ENCODE results near the gene LRCH1.

Gene LRCH1

GRCh38 chr13:46577696-46578589 lies 25.0 kb downstream of the LRCH1 start:
- H3K9me3 ChIP-seq (ENCODE audit: control insufficient read depth in 1 of 2, low read length in 2 of 2) = no peaks in the 10 kb centered on the region
- H3K27me3 ChIP-seq (ENCODE audit: low read depth, low read length) = no peaks in the 10 kb centered on the region
- no peak overlapping the region for H3K27ac ChIP-seq (ENCODE audit: low read length)
- H3K4me1 ChIP-seq (ENCODE audit: control insufficient read depth in 1 of 2, insufficient read depth in 2 of 2, low read length in 2 of 2) = peaks cover 27 to 51% of the 10 kb centered on the region in 2 donors
- peak overlapping the region in 1 of 2 donors; percentile 1 for H3K4me3 ChIP-seq (ENCODE audit: low read depth in 1 of 2, low read length in 2 of 2)
- H3K36me3 ChIP-seq (ENCODE audit: control insufficient read depth in 1 of 2, insufficient read depth in 2 of 2, low read length in 2 of 2) = no peaks in the 10 kb centered on the region

- no peaks in the 10 kb centered on the region for H3K9me3 ChIP-seq (ENCODE audit: control insufficient read depth in 1 of 2, low read length in 2 of 2)
- no peaks in the 10 kb centered on the region for H3K27me3 ChIP-seq (ENCODE audit: low read depth, low read length)
- H3K4me3 ChIP-seq (ENCODE audit: low read depth in 1 of 2, low read length in 2 of 2) = peak overlapping the region in 1 of 2 donors; percentile 1
- H3K4me1 ChIP-seq (ENCODE audit: control insufficient read depth in 1 of 2, insufficient read depth in 2 of 2, low read length in 2 of 2) = peaks cover 27 to 48% of the 10 kb centered on the region in 2 donors
- H3K27ac ChIP-seq (ENCODE audit: low read length) = no peak overlapping the region
- no peaks in the 10 kb centered on the region for H3K36me3 ChIP-seq (ENCODE audit: control insufficient read depth in 1 of 2, insufficient read depth in 2 of 2, low read length in 2 of 2)
Measured at GRCh38 chr13:46578590-46578975, 25.6 kb downstream of the LRCH1 start.

GRCh38 chr13:46580362-46580839 lies 27.4 kb downstream of the LRCH1 start:
- Histone ChIP-seq H3K27me3 (ENCODE audit: low read depth, low read length) (no peaks in the 10 kb centered on the region), H3K4me3 (ENCODE audit: low read depth in 1 of 2, low read length in 2 of 2) (no peak overlapping the region), H3K27ac (ENCODE audit: low read length) (no peak overlapping the region), H3K36me3 (ENCODE audit: control insufficient read depth in 1 of 2, insufficient read depth in 2 of 2, low read length in 2 of 2) (no peaks in the 10 kb centered on the region), H3K9me3 (ENCODE audit: control insufficient read depth in 1 of 2, low read length in 2 of 2) (no peaks in the 10 kb centered on the region), H3K4me1 (ENCODE audit: control insufficient read depth in 1 of 2, insufficient read depth in 2 of 2, low read length in 2 of 2) (peaks cover 26 to 51% of the 10 kb centered on the region in 2 donors)

- H3K27me3 ChIP-seq (ENCODE audit: low read depth, low read length) = no peaks in the 10 kb centered on the region
- no peak overlapping the region for H3K4me3 ChIP-seq (ENCODE audit: low read depth in 1 of 2, low read length in 2 of 2)
- no peaks in the 10 kb centered on the region for H3K9me3 ChIP-seq (ENCODE audit: control insufficient read depth in 1 of 2, low read length in 2 of 2)
- no peak overlapping the region for H3K27ac ChIP-seq (ENCODE audit: low read length)
- H3K36me3 ChIP-seq (ENCODE audit: control insufficient read depth in 1 of 2, insufficient read depth in 2 of 2, low read length in 2 of 2) = no peaks in the 10 kb centered on the region
- peaks cover 26 to 54% of the 10 kb centered on the region in 2 donors for H3K4me1 ChIP-seq (ENCODE audit: control insufficient read depth in 1 of 2, insufficient read depth in 2 of 2, low read length in 2 of 2)
Measured at GRCh38 chr13:46582190-46582589, 29.2 kb downstream of the LRCH1 start.

- Histone ChIP-seq H3K27ac (ENCODE audit: low read length) (peak overlapping the region; percentile 19), H3K4me1 (ENCODE audit: control insufficient read depth in 1 of 2, insufficient read depth in 2 of 2, low read length in 2 of 2) (peaks cover 11 to 40% of the 10 kb centered on the region in 2 donors), H3K36me3 (ENCODE audit: control insufficient read depth in 1 of 2, insufficient read depth in 2 of 2, low read length in 2 of 2) (no peaks in the 10 kb centered on the region), H3K4me3 (ENCODE audit: low read depth in 1 of 2, low read length in 2 of 2) (no peak overlapping the region), H3K9me3 (ENCODE audit: control insufficient read depth in 1 of 2, low read length in 2 of 2) (no peaks in the 10 kb centered on the region), H3K27me3 (ENCODE audit: low read depth, low read length) (no peaks in the 10 kb centered on the region)
Measured at GRCh38 chr13:46586751-46587514, 34.0 kb downstream of the LRCH1 start.

- H3K4me1 ChIP-seq (ENCODE audit: control insufficient read depth in 1 of 2, insufficient read depth in 2 of 2, low read length in 2 of 2) = peaks cover 11 to 43% of the 10 kb centered on the region in 2 donors
- no peaks in the 10 kb centered on the region for H3K27me3 ChIP-seq (ENCODE audit: low read depth, low read length)
- peak overlapping the region in 1 of 2 donors; percentile 3 for H3K4me3 ChIP-seq (ENCODE audit: low read depth in 1 of 2, low read length in 2 of 2)
- no peaks in the 10 kb centered on the region for H3K9me3 ChIP-seq (ENCODE audit: control insufficient read depth in 1 of 2, low read length in 2 of 2)
- no peaks in the 10 kb centered on the region for H3K36me3 ChIP-seq (ENCODE audit: control insufficient read depth in 1 of 2, insufficient read depth in 2 of 2, low read length in 2 of 2)
- no peak overlapping the region for H3K27ac ChIP-seq (ENCODE audit: low read length)
Measured at GRCh38 chr13:46587807-46588418, 34.9 kb downstream of the LRCH1 start.

GRCh38 chr13:46592385-46592784 lies 39.4 kb downstream of the LRCH1 start:
- Histone ChIP-seq H3K27ac (ENCODE audit: low read length) (no peak overlapping the region), H3K27me3 (ENCODE audit: low read depth, low read length) (no peaks in the 10 kb centered on the region), H3K36me3 (ENCODE audit: control insufficient read depth in 1 of 2, insufficient read depth in 2 of 2, low read length in 2 of 2) (no peaks in the 10 kb centered on the region), H3K4me1 (ENCODE audit: control insufficient read depth in 1 of 2, insufficient read depth in 2 of 2, low read length in 2 of 2) (peaks cover 10 to 47% of the 10 kb centered on the region in 2 donors), H3K9me3 (ENCODE audit: control insufficient read depth in 1 of 2, low read length in 2 of 2) (no peaks in the 10 kb centered on the region), H3K4me3 (ENCODE audit: low read depth in 1 of 2, low read length in 2 of 2) (no peak overlapping the region)

- H3K27me3 ChIP-seq (ENCODE audit: low read depth, low read length) = no peaks in the 10 kb centered on the region
- no peaks in the 10 kb centered on the region for H3K9me3 ChIP-seq (ENCODE audit: control insufficient read depth in 1 of 2, low read length in 2 of 2)
- no peaks in the 10 kb centered on the region for H3K36me3 ChIP-seq (ENCODE audit: control insufficient read depth in 1 of 2, insufficient read depth in 2 of 2, low read length in 2 of 2)
- H3K4me3 ChIP-seq (ENCODE audit: low read depth in 1 of 2, low read length in 2 of 2) = no peak overlapping the region
- H3K27ac ChIP-seq (ENCODE audit: low read length) = no peak overlapping the region
- H3K4me1 ChIP-seq (ENCODE audit: control insufficient read depth in 1 of 2, insufficient read depth in 2 of 2, low read length in 2 of 2) = peaks cover 8 to 37% of the 10 kb centered on the region in 2 donors
Measured at GRCh38 chr13:46593398-46593797, 40.4 kb downstream of the LRCH1 start.

- Histone ChIP-seq H3K27me3 (ENCODE audit: low read depth, low read length) (no peaks in the 10 kb centered on the region), H3K27ac (ENCODE audit: low read length) (no peak overlapping the region), H3K36me3 (ENCODE audit: control insufficient read depth in 1 of 2, insufficient read depth in 2 of 2, low read length in 2 of 2) (no peaks in the 10 kb centered on the region), H3K4me1 (ENCODE audit: control insufficient read depth in 1 of 2, insufficient read depth in 2 of 2, low read length in 2 of 2) (peaks cover 8 to 45% of the 10 kb centered on the region in 2 donors), H3K4me3 (ENCODE audit: low read depth in 1 of 2, low read length in 2 of 2) (no peak overlapping the region), H3K9me3 (ENCODE audit: control insufficient read depth in 1 of 2, low read length in 2 of 2) (no peaks in the 10 kb centered on the region)
Measured at GRCh38 chr13:46594374-46595078, 41.6 kb downstream of the LRCH1 start.

- H3K36me3 ChIP-seq (ENCODE audit: control insufficient read depth in 1 of 2, insufficient read depth in 2 of 2, low read length in 2 of 2) = no peaks in the 10 kb centered on the region
Measured at GRCh38 chr13:46595136-46595884, 42.3 kb downstream of the LRCH1 start.

More at GRCh38 chr13:46595136-46595884, 42.3 kb downstream of the LRCH1 start:
- no peaks in the 10 kb centered on the region for H3K9me3 ChIP-seq (ENCODE audit: control insufficient read depth in 1 of 2, low read length in 2 of 2)
- H3K27me3 ChIP-seq (ENCODE audit: low read depth, low read length) = no peaks in the 10 kb centered on the region
- H3K27ac ChIP-seq (ENCODE audit: low read length) = peak overlapping the region; percentile 68
- H3K4me3 ChIP-seq (ENCODE audit: low read depth in 1 of 2, low read length in 2 of 2) = no peak overlapping the region
- H3K4me1 ChIP-seq (ENCODE audit: control insufficient read depth in 1 of 2, insufficient read depth in 2 of 2, low read length in 2 of 2) = peaks cover 8 to 48% of the 10 kb centered on the region in 2 donors

Data from muscle layer of duodenum (tissue), 2 donors.